Mucosa of descending colon (tissue), 3 donors: ENCODE results near the gene ACKR3. TPM values are rescaled to one million over a fixed set of nuclear protein-coding genes. Genes with fewer than 3 reads are reported as not detected.

Experiments
- ATAC-seq: fragments of 200-7000 bp; cut with Tn5 transposase; one replicate; pipeline ENCODE4 v1.9.1; 2020; ENCODE audit warnings: mild to moderate bottlenecking, moderate library complexity
- DNase-seq, 3 donors: peaks; one replicate each; pipeline ENCODE4 v3.0.0-alpha.2; 2020
- H3K36me3 ChIP-seq: fragments of 200-600 bp; one replicate; pipeline ENCODE4 v1.8.0; 2021; ENCODE audit warnings: low read depth, mild to moderate bottlenecking
- H3K4me1 ChIP-seq: fragments of 200-600 bp; one replicate; pipeline ENCODE4 v1.8.0; 2021; ENCODE audit warnings: low read depth, mild to moderate bottlenecking
- H3K4me3 ChIP-seq: fragments of 200-600 bp; one replicate; pipeline ENCODE4 v1.8.0; 2021; ENCODE audit warnings: mild to moderate bottlenecking
- H3K9me3 ChIP-seq: fragments of 200-600 bp; one replicate; pipeline ENCODE4 v1.8.0; 2021; ENCODE audit warnings: mild to moderate bottlenecking
- intact Hi-C, 2 donors: fragments of 100-400 bp; cut with DNase I in 1 of 2; cut with micrococcal nuclease in 1 of 2; formaldehyde crosslinking; loops; one replicate each; pipeline versions ENCODE4 v1.11.0 to v1.11.1; 2022; cut with DNase I, micrococcal nuclease
- total RNA-seq, 3 donors: library from RNA; stranded (reverse); fragmentation: NEBNext Ultra II Directional in 2 of 3; extraction: Animal tissue kit (Norgen Biotek cat#: 25700) in 2 of 3; gene quantifications; one replicate each; pipeline versions ENCODE4 v1.2.1 to v1.2.4, GENCODE V29; 2021 to 2023
- TF ChIP-seq, protein P1 (sequence below): fragments of 200-600 bp; IDR thresholded peaks from one replicate; pipeline ENCODE4 v1.8.0; 2022; ENCODE audit warnings: antibody characterized with exemption, mild to moderate bottlenecking
- donor health status: DM: no; HTN: no; CAD: no; lungs with moderate emphysema.
- donor health status: DM: no; HTN: no; CAD: no.
- donor health status: DM: no; HTN: yes; CAD: no.

ACKR3 gene
- total RNA-seq, 3 donors from 2014 or later: 8.0 to 17.9 (median 11.9) TPM

DNA sequence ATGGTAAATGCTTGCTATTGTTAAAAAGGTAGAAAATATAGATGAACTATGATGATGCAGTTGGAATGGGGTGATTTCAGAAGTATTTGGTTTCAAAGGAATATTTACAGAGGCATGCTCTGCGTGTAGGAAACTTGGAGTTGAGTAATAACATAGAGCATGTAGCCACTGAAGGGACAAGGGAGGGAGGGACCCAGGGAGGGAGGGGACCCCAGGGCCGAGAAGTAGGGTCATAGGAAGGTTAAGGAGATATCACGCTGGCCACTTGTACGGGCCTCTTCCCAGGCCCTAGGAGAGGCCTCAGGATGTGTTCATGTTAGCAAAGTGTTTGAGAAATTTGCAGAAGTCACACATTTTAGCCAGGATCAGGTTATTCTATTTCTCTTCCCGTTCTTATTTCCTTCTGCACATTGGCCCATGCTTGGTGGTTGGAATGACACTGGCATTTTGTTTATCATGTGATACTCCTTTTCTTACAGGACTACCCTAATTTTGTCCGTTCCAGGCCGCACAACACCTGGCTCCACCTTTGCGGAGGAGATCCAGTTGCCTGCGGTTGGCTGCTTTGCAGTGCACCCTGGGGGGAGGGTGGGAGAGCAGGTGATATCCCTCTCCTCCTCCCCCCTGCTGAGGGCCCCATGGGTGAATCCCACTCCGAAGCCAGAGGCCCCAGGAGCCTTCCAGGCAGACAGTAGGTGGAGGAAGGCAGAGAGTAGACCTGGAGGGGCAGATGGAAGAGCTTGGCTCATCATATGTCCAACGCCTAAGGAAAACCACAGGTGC is 16.9 kb upstream of the ACKR3 start:
- Histone ChIP-seq H3K36me3 (no peaks in the 10 kb centered on the region), H3K4me3 (no peak overlapping the region), H3K9me3 (no peaks in the 10 kb centered on the region), H3K4me1 (no peaks in the 10 kb centered on the region)
- TF ChIP-seq, protein P1, sequence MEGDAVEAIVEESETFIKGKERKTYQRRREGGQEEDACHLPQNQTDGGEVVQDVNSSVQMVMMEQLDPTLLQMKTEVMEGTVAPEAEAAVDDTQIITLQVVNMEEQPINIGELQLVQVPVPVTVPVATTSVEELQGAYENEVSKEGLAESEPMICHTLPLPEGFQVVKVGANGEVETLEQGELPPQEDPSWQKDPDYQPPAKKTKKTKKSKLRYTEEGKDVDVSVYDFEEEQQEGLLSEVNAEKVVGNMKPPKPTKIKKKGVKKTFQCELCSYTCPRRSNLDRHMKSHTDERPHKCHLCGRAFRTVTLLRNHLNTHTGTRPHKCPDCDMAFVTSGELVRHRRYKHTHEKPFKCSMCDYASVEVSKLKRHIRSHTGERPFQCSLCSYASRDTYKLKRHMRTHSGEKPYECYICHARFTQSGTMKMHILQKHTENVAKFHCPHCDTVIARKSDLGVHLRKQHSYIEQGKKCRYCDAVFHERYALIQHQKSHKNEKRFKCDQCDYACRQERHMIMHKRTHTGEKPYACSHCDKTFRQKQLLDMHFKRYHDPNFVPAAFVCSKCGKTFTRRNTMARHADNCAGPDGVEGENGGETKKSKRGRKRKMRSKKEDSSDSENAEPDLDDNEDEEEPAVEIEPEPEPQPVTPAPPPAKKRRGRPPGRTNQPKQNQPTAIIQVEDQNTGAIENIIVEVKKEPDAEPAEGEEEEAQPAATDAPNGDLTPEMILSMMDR: no peak
- ATAC-seq: no peak
- intact Hi-C loops: no loop called here
- DNase-seq: no peak

DNA sequence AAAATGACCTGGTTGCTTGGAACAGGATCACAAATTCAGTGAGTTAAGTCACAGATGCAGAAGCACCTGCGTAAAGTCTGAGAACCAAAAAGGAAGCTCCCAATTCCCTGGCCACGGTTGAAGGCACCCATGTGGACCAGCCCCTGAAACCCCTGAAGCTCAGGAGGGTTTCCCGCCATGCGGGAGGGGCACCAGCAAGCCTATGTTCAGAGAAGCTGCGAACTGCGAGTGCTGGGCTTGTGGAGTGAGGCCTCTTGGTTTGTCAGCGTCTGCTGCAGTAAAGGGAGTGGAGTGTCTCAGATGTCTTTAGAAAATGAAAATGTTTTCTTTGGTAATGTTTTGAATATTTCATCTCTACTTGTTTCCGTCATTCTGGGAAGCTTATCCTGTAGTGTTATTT is 16.1 kb upstream of the ACKR3 start:
- H3K9me3 ChIP-seq: no peaks in the 10 kb centered on the region
- H3K4me3 ChIP-seq: no peak overlapping the region
- intact Hi-C loops: no loop called here
- no peaks in the 10 kb centered on the region for H3K4me1 ChIP-seq
- TF ChIP-seq, protein P1: no peak
- ATAC-seq: no peak
- no peak for DNase-seq
- no peaks in the 10 kb centered on the region for H3K36me3 ChIP-seq

DNA sequence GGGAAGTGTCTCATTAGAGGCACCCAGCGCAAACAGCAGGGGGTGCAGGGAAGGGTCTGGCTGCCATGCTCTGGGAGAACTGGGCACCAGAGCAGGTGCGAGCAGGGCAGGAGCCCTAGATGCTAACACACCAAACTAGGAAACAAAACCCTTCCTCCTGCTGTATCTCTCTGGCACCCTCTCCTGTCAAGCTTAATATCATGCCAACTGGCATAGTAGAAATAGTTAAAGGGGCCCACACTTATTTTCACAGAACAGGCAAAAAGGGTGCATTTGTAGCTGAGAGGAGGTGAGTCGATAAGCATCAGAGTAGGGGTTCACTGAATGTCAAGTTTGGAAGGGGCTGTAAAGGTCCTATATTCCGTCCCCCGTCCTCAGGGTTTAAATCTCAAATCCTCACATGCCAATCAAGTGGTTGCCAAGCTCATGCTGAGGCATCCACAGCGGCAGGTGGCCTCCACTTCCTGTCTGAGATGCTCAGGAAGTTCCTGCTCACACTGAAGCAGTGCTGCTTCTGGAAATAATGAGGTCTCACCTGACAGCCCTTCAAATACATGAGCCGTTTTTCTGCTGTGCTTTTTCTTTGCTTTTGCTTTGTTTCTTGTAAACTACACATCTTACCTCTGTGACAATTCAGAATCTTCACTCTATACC is 14.9 kb upstream of the ACKR3 start:
- ATAC-seq (no peak), DNase-seq (no peak)
- TF ChIP-seq, protein P1: no peak
- Histone ChIP-seq H3K4me1 (no peaks in the 10 kb centered on the region), H3K36me3 (no peaks in the 10 kb centered on the region), H3K9me3 (no peaks in the 10 kb centered on the region), H3K4me3 (no peak overlapping the region)
- intact Hi-C loops: no loop called here

DNA sequence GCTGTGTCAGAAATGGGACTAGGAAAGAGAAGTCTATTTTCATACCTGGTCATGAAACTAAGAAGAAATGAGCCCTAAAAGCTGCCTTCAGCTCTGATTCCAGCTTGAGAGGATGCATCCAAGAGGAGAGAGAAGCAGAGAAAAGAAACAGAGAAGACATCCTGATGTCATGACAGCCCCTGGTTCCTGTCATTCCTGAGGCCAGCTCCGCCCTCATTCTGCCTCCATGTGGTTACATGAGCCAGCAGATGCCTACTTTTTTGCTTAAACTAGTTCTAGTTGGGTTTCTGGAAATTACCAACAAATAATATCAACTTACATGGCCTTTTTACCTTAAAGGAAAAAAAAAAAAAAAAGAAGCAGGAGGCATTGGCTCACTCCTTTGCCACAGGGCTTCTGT is 14.1 kb upstream of the ACKR3 start:
- H3K4me1 ChIP-seq: no peaks in the 10 kb centered on the region
- no peaks in the 10 kb centered on the region for H3K9me3 ChIP-seq
- DNase-seq (no peak), ATAC-seq (no peak)
- no peaks in the 10 kb centered on the region for H3K36me3 ChIP-seq
- intact Hi-C loops: no loop called here
- TF ChIP-seq, protein P1: no peak
- H3K4me3 ChIP-seq: no peak overlapping the region

DNA sequence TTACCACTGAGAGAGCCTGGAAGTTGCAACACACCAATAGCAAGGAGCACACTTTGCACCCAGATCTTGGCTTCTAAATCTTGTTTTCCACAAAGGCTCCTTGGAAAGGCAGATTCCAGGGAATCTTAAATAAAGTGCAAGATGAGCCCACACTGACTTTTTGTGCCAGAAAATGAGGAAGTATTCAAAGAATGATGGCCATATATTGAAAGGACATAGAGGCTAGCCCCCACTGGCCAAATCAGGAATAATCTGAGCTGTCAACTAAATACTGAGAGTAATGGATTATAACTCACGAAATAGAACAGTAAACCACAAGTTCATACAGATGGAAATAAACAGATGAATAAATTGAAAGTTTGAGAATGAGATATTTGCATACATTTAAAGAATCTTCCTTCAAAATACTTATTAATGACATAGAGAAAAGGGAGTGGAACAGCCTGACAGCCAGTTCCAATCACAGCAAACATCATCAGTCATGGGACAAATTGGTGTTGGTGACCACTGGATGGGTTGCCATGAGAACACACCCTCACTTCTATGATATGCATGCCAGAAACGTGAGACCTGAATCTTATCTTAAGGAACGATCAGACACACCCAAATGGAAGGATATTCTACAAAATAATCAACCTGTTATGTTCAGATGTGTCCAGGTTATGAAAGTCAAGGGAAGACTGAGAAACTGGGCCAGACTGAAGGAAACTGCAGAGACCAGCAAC is 12.2 kb upstream of the ACKR3 start:
- TF ChIP-seq, protein P1: no peak
- ATAC-seq: no peak

More for the DNA sequence above, 12.2 kb upstream of the ACKR3 start:
- Histone ChIP-seq H3K4me1 (no peaks in the 10 kb centered on the region), H3K36me3 (no peaks in the 10 kb centered on the region), H3K4me3 (no peak overlapping the region), H3K9me3 (no peaks in the 10 kb centered on the region)
- intact Hi-C loops: no loop called here
- DNase-seq: no peak
